OCI-LY3 (cell line): ENCODE results near the gene LRRC8C.
"Not testable (repeated sequence)": the region's sequence is repeated elsewhere in the genome, so short reads cannot be mapped to it uniquely, and the experiment has no call there.

Experiments used
- H2AFZ ChIP-seq: fragments of 200-600, 300-600 bp; shearing (Covaris generic); 2 replicates; pipeline ENCODE4 v1.6.0; 2014; ENCODE audit warnings: antibody characterized with exemption, low read depth, low read length
- H3K27ac ChIP-seq: fragments of 200-600, 300-600 bp; sonication (generic); 2 replicates; pipeline ENCODE4 v1.5.1; 2014; ENCODE audit warnings: mild to moderate bottlenecking, low read length, moderate library complexity, mixed read lengths
- H3K27me3 ChIP-seq: fragments of 200-600, 300-600 bp; sonication (generic); 2 replicates; pipeline ENCODE4 v1.6.1; 2014; ENCODE audit warnings: low read depth, low read length, mixed read lengths
- H3K36me3 ChIP-seq: fragments of 200-600, 300-600 bp; sonication (generic); replicated peaks from 2 replicates; pipeline ENCODE3; 2014; ENCODE audit warnings: low read depth, low read length, mixed read lengths
- H3K4me1 ChIP-seq: fragments of 300-600, 200-600 bp; sonication (generic); 2 replicates; pipeline ENCODE4 v1.6.1; 2014; ENCODE audit warnings: low read length, mixed read lengths
- H3K4me2 ChIP-seq: fragments of 200-600, 300-600 bp; sonication (generic); 2 replicates; pipeline ENCODE4 v1.6.1; 2014; ENCODE audit warnings: low read length, mixed read lengths
- H3K4me3 ChIP-seq: fragments of 300-600, 200-600 bp; sonication (generic); 2 replicates; pipeline ENCODE4 v1.5.1; 2014; ENCODE audit warnings: antibody characterized with exemption, mild to moderate bottlenecking, low read length, moderate library complexity
- H3K79me2 ChIP-seq: fragments of 300-600, 200-600 bp; shearing (Covaris generic); 2 replicates; pipeline ENCODE4 v1.6.1; 2014; ENCODE audit warnings: mild to moderate bottlenecking, low read length, mixed read lengths
- H3K9ac ChIP-seq: fragments of 300-600, 200-600 bp; shearing (Covaris generic); 2 replicates; pipeline ENCODE4 v1.6.0; 2014; ENCODE audit warnings: mild to moderate bottlenecking, low read length, moderate library complexity
- H3K9me3 ChIP-seq: fragments of 200-600, 300-600 bp; shearing (Covaris generic); 2 replicates; pipeline ENCODE4 v1.6.1; 2014; ENCODE audit warnings: low read length, mixed read lengths; ENCODE audit not compliant: insufficient read depth
- H4K20me1 ChIP-seq: fragments of 200-600, 300-600 bp; sonication (generic); 2 replicates; pipeline ENCODE4 v1.6.1; 2016; ENCODE audit warnings: low read length, mixed read lengths; ENCODE audit not compliant: insufficient read depth
- EZH2phosphoT487 ChIP-seq: fragments of 200-600 bp; shearing (Covaris generic); IDR thresholded peaks from 2 replicates; pipeline ENCODE4 v1.6.1; 2018; ENCODE audit warnings: antibody characterized with exemption, mixed run types, low read depth
- TF ChIP-seq, protein P1 (sequence below): fragments of 200-600, 300-600 bp; sonication (generic); IDR thresholded peaks from 2 replicates; pipeline ENCODE4 v1.5.1; 2014; ENCODE audit warnings: antibody characterized with exemption, low read length, low read depth

LRRC8C gene

DNA sequence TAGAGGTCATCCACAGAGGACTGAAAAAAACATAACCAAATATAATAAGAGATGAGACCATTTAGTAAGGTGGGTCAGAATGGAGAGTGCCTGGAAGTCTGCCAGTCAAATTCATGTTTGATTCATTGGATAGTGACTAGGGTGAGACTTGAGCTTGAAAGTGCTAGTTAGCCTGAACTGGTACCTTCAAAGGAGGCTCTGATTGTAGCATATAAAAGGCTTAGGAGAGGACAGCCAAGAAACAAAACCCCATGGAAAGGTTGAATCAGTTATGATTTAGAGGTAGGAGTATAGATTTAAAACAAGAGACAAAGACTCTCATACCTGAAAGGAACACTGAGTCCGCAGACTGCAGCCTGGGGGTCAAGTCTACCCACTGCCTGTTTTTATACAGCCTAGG is 44.4 kb upstream of the LRRC8C start:
- no peak overlapping the region for H3K9ac ChIP-seq
- no peak overlapping the region for H3K4me3 ChIP-seq
- H3K79me2 ChIP-seq, result no peaks in the 10 kb centered on the region; the same call in 1 of the 2 replicates
- H3K4me1 ChIP-seq, result peaks cover 27% of the 10 kb centered on the region
- no peaks in the 10 kb centered on the region for H3K27me3 ChIP-seq
- H3K36me3 ChIP-seq, result peaks cover 7% of the 10 kb centered on the region
- peaks cover 9% of the 10 kb centered on the region for H4K20me1 ChIP-seq
- H3K9me3 ChIP-seq, result no peaks in the 10 kb centered on the region
- H3K27ac ChIP-seq, result no peak overlapping the region
- no peak for TF ChIP-seq EZH2phosphoT487
- TF ChIP-seq, protein P1, sequence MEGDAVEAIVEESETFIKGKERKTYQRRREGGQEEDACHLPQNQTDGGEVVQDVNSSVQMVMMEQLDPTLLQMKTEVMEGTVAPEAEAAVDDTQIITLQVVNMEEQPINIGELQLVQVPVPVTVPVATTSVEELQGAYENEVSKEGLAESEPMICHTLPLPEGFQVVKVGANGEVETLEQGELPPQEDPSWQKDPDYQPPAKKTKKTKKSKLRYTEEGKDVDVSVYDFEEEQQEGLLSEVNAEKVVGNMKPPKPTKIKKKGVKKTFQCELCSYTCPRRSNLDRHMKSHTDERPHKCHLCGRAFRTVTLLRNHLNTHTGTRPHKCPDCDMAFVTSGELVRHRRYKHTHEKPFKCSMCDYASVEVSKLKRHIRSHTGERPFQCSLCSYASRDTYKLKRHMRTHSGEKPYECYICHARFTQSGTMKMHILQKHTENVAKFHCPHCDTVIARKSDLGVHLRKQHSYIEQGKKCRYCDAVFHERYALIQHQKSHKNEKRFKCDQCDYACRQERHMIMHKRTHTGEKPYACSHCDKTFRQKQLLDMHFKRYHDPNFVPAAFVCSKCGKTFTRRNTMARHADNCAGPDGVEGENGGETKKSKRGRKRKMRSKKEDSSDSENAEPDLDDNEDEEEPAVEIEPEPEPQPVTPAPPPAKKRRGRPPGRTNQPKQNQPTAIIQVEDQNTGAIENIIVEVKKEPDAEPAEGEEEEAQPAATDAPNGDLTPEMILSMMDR, result no peak
- H3K4me2 ChIP-seq, result no peak overlapping the region
- no peak overlapping the region for H2AFZ ChIP-seq

DNA sequence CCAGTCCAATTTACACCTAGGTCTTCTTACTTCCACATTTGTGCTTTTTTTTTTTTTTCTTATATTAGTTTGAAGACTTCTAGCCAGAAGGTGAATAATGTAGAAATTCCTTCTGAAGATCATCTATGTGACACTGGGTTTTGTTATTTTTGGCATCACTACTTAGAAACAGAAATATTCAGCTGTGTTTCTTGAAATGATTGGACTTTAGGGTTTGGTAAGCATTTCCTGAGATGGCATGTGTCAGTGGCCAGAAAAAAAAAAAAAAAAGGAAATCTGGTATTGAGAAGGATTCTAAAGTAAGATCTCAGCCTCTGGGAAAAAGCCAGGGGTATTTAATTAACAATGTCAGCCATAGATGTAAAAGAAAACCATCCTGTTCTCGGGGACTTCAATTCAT is 43.4 kb upstream of the LRRC8C start:
- no peaks in the 10 kb centered on the region for H3K27me3 ChIP-seq
- H3K4me2 ChIP-seq, result 0 out of 2 replicates have a peak overlapping the region, but pooled peaks have one; percentile 37
- peaks cover 29% of the 10 kb centered on the region for H3K4me1 ChIP-seq
- no peak overlapping the region for H3K9ac ChIP-seq
- H2AFZ ChIP-seq, result no peak overlapping the region
- H3K27ac ChIP-seq, result no peak overlapping the region
- no peaks in the 10 kb centered on the region; the same call in 1 of the 2 replicates for H3K79me2 ChIP-seq
- H3K9me3 ChIP-seq, result no peaks in the 10 kb centered on the region
- H3K4me3 ChIP-seq, result no peak overlapping the region
- peaks cover 9% of the 10 kb centered on the region for H4K20me1 ChIP-seq
- no peak for TF ChIP-seq EZH2phosphoT487
- TF ChIP-seq, protein P1, result no peak
- peaks cover 3% of the 10 kb centered on the region for H3K36me3 ChIP-seq

DNA sequence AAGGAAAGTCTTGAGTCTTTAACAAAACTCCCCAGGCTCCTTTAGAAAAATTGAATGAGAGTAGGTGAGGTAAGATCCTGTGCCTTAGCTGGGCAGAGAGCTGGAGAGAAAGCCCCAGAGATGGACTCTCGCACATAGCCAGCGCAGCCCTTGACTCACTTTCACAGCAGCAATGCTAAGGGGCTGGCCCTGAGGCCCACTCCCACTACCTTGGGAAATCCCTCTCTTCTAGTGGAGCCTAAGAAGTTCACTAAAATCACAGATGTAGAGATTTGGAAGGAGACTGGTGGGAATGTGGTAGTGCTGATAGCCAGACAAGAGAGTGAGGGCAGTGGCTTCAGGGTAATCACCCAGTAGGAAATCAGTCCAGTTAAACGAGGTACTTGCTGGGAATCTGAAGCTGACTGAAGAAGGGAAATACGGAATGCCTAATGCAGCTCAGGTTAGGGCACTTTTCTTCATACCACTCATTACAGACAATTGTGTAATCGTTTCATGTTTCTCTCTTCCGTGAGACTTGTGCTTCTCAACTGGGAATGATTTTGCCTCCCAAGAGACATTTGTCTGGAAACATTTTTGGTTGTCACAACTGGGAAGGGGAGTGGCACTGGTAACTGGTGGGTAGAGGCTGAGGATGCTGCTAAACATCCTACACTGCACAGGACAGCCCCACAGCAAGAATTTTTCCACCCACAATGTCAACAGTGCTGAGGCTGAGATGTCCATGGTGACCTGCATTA is 42.4 kb upstream of the LRRC8C start:
- Histone ChIP-seq H3K27ac (no peak overlapping the region), H3K9me3 (no peaks in the 10 kb centered on the region), H3K9ac (no peak overlapping the region), H3K36me3 (no peaks in the 10 kb centered on the region), H3K27me3 (no peaks in the 10 kb centered on the region), H4K20me1 (peaks cover 9% of the 10 kb centered on the region), H3K79me2 (no peaks in the 10 kb centered on the region; the same call in 1 of the 2 replicates), H2AFZ (no peak overlapping the region), H3K4me3 (no peak overlapping the region), H3K4me1 (peaks cover 20% of the 10 kb centered on the region), H3K4me2 (no peak overlapping the region)
- TF ChIP-seq, protein P1, result no peak
- TF ChIP-seq EZH2phosphoT487, result no peak

GRCh38 chr1:89592861-89593302 is 40.0 kb upstream of the LRRC8C start:
- not testable (repeated sequence) for H3K79me2 ChIP-seq, H3K27me3 ChIP-seq, H3K4me3 ChIP-seq, H2AFZ ChIP-seq, H3K4me2 ChIP-seq, H3K36me3 ChIP-seq, H3K9ac ChIP-seq, H4K20me1 ChIP-seq, H3K9me3 ChIP-seq, H3K27ac ChIP-seq
- H3K4me1 ChIP-seq, result peaks cover 20% of the 10 kb centered on the region
